GM18868 (cell line): Measurements from ENCODE around the gene WIPF1.

ENCODE experiments used
- ATAC-seq: cut with Tn5 transposase; IDR thresholded peaks from one replicate; pipeline ENCODE4 v1.9.1; 2021; ENCODE audit warnings: mild to moderate bottlenecking, moderate library complexity; ENCODE audit not compliant: unreplicated experiment

WIPF1 gene, protein sequence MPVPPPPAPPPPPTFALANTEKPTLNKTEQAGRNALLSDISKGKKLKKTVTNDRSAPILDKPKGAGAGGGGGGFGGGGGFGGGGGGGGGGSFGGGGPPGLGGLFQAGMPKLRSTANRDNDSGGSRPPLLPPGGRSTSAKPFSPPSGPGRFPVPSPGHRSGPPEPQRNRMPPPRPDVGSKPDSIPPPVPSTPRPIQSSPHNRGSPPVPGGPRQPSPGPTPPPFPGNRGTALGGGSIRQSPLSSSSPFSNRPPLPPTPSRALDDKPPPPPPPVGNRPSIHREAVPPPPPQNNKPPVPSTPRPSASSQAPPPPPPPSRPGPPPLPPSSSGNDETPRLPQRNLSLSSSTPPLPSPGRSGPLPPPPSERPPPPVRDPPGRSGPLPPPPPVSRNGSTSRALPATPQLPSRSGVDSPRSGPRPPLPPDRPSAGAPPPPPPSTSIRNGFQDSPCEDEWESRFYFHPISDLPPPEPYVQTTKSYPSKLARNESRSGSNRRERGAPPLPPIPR

DNA sequence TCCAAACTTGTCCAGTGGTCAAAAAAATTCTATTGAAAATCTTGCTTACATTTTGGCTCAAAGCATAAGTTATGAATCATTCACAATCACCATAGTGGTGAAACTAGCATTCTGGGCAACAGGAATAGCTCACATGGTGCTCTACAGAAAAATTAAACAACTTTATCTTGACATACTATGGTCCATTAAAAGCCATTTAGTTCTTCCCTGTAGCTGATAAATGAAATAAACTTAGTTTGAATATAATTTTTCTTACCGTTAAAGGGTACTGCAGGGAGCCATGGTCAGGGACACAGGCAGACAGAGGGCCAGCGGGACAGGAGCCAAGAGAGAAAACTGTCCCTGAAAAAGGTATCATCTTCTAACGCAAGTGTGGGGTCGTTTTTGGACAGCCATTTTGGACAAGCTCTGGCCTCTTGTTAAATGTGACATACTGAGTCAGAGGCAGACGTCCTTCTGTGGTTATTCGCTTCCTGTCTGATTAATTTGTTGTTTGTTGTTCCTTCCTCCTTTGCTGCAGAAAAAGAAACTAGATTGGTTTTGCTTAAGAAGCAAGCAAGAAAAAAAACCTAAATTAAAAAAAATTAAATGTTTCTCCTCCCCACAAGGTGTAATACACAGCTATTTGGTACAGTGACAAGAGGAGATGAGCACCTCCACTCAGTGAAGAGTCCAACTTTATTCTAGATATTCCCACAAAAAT is at the start of gene WIPF1:
Gene WIPF1, minus strand, starts transcription at position 460 of the 703 bp plus-strand sequence. CDS start 12,231 bp downstream, outside the sequence.
- peak; percentile 43 for ATAC-seq

DNA sequence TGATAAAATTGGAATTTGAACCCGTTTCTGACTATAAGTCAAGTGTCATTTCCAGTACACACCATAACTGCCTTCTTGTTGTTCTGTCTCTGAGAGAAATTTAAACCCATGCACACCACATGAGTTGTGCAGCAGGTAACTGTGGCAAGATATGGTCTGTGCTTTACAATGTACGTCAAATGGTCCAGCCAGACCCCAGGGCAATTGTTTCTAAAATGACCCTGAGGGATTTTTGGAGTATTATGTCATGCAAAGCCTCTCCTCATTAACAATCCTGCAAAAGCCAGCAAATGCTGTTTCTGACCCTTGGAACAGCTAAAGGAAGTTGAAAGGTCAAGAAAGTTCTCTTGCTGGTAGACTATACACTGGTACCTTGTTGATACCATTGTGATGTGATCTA is 47.7 kb upstream of the WIPF1 start:
- no peak for ATAC-seq

DNA sequence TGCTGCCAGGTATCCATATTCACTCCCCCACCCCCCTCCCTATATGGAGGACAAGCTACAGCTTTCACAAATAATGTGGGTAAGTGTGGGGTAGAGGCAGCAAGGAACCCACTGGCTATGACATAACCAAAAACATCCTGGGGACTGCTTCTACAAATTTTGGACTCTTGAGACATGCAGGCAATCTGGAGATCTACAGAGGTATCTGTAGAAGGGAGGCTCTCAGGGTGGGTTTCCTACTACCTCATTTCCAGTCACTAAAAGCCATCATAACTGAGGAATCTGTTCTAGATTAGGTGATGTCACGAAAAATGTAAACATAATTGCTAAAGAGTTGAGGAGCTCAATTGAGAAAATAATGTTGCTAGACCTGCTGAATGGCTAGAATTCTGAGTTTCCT is 46.8 kb upstream of the WIPF1 start:
- ATAC-seq: no peak

DNA sequence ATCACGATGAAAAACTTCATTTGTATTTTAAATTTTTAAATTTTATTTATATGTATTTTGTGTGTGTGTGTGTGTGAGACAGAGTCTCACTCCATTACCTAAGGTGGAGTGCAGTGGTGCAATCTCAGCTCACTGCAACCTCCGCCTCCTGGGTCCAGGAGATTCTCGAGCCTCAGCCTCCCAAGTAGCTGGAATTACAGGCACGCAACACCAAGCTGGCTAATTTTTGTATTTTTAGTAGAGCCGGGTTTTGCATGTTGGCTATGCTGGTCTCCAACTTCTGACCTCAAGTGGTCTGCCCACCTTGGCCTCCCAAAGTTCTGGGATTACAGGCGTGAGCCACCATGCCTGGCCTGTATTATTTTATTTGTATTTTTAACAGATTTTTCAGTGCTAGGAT is 45.8 kb upstream of the WIPF1 start:
- ATAC-seq: no peak

DNA sequence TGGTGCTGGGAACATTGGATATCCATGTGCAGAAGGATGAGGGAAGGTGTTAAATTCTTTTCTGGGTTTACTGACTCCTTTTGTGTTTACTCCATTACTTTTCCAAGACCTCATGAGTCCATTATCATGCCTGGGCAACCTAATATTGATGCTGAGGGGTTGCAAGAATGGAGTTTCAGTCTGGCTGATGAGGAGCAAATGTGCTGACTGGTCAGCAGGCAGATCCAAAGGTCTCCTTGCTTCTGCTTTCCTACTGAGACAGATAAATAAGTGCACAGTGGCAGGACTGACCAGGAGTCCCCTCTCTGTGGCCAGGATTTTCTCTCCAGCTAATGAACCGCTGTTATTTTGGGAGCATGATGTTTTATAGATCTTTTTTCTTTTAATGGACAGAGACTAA is 43.6 kb upstream of the WIPF1 start:
- no peak for ATAC-seq

DNA sequence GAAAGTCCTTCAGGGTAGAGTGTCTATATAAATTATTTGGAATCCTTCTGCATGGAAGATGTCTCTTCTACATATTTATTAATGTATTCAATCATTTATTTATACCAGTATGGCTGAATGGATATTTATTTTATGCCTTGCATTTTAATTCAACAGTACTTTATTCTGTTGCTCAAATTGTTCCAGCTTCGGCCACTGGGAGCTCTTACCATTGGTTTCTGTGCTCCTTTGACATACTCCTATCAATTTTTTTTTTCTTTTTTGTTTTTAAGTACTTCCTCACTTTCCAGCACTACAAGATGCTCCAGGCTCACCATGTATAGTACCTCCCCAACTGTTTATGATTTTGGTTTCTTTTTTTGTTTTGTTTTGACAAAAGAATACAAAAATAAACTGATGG is 39.4 kb upstream of the WIPF1 start:
- ATAC-seq: no peak

DNA sequence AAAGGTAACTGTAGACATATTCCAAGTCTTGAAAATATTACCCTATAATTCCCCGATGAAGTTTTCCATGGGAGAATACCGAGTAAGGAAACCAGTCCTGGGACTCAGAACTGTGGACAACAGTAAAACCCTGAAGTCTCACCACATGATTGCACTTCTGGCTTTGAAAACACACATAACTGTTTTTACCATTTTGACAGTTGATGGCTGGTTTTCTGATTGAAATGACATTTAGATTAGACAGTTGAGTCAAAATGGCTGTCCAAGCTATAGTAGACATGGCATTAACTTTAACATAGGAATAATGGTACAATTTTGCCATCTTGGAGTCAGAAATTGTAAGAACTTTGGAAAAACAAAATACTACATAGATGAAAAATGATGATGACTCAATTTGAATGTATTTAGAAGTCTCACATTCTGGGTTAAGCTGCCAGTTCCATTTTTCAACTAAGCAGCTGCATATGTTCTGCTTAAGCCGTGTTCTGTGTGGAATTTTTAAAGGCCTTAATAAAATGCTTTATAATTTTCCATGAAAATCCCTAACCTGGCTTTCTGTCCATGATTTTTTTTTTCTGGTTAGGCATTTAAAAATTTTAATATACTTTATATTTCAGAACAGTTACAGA is 38.3 kb upstream of the WIPF1 start:
- no peak for ATAC-seq

DNA sequence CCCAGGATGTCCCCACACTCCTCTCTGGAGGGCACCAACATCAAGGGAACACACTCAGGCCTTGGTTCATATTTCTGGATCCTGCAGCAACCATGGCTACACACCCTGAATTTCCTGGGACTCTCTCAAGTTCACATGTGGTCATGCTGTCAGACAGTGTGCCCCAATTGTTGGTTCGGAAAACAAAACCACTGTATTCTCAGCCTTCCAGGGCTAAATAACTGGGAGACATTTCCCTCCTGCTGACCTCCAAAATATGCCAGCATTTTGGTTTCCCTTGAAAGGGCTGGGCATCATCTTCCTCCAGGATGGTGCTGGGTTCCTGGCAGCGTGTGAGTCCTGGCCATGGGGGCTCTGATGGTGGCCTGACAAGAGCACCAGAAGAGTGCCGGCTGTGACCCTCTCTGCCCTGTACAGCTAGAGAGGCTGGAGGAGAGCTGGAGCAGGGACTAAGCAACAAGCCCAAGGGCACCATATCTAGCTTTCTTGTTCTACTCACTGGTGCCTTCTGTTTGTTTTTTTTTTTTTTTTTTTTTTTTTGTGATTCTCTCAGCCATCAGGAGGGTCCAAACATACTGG is 37.5 kb upstream of the WIPF1 start:
- ATAC-seq: no peak

DNA sequence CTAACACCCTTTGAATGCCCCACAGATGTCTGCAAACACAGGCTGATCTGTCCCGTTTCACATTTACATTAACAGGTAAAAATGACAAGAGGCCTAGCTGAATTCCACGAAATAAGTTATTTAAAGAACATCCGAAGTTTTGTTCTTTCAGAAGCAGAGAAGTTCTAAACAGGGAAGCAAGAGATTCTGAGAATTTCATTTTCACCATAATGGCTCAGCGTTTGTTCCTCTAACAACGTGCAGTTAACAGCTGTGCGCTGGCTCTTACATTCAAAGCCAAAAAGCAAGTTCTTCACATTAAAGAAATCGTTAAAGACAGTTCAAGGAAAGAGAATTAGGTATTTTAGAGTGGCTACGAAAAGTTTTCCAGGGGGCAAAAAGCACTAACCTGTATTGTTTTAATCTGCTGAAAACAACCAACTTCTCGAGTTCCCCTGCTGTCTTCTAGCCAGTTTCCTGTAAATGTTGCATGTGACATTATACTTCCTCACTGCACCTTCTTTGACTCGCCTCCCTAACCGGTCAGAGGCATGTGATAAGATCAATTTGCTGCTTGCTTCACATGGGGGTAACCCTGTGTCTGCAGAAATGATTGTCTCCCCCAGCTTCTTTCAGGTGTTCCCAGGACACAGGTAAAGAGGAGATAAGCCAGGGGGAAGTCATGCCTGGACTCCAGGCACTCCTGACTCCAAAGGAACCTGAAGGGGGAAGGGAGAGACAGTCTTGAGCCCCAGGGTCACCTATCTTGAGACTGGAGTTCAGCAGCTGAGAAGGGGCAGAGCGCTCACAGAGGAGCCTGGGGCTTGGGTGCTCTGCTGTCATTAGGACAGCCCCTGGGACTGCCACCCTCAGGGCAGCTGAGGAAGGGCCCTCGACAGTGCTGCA is 36.8 kb upstream of the WIPF1 start:
- peak; percentile 75 for ATAC-seq

DNA sequence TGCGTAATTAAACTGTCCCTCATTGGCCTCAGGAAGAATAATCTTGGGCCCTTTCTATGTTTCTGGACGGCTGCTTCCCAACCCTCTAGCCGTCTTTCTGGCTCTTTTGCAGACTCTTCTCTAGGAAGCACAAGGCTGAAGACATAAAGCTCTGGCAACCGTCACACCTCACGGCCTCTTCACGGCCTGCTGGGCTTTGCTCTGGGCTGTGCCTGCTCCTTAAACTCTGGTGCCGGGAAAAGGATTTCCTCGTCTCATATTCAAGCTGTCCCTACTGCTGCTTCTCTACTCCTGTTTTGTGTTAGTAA is 36.0 kb upstream of the WIPF1 start:
- peak; percentile 23 for ATAC-seq

DNA sequence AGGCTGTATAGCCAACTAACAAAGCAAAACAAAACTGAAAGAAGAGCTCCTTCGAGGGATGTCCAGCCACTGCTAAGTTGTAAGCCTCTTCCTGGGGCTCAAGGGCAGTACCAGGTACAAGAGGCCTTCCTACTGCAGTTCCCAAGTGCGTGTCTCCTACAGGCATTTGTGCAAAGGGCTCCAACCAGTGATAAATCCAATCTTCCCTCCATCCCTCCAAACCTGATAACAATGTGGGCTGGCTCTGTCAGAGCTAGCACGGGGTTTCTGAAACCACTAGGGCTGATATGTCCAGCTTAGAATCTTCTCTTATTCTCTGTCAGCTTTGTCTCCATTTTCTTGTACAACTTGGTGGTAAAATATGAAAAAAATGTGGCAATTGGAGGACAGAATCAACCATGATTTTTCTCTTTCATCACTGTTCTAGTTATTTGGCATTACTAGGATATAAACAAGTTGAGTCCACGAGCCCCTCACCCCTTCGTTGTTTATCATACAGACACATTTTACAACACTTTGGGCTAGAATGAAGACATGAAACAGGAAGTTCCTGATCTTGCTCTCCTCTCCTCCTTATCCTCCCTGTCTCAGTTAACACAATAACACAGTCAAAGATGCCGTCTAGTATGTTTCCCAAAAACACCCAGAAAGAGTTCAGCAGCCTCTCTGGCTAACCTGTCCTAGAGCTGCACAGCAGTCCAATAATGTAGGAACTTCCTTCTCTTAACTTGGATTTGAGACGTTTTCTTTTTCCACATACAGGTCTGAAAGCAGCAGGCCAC is 35.4 kb upstream of the WIPF1 start:
- ATAC-seq: no peak

DNA sequence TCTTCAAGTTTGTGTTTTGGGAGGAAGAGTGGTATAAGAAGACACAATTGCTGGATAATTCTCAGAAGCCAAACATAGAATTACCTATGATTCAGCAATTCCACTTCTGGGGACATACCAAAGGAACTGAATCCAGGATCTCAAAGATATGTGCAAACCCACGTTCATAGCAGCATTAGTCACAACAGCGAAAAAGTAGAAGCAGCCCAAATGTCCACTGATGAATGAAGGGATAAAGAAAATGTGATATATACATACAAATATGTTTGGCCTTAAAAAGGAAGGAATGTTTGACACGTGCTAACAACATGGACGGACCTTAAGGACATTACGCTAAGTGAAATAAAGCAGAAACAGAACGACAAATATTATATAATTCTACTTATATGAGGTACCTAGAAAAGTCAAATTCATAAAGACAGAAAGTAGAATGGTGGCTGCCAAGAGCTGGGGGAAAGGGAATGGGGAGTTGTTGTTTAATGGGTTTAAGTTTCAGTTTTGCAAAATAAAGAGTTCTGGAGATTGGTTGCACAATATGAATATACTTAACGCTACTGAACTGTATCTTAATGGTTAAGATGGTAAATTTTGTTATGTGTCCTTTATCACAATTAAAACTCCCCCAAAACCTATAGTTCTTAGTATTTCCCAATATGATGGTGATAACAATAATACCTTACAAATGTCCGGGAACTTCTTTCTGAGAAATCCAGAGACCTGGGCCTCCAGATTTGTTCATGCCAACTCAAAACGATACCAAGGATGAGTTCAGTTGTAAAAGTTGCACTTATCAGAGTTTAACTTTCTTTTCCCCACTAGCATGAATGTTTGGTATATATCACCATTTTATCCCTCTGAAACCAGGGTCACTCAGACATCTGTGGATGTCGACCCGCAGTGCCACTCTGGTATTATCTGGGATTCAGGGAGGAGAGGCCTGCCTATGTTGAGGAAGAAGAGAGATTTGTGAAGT is 33.7 kb upstream of the WIPF1 start:
- no peak for ATAC-seq

DNA sequence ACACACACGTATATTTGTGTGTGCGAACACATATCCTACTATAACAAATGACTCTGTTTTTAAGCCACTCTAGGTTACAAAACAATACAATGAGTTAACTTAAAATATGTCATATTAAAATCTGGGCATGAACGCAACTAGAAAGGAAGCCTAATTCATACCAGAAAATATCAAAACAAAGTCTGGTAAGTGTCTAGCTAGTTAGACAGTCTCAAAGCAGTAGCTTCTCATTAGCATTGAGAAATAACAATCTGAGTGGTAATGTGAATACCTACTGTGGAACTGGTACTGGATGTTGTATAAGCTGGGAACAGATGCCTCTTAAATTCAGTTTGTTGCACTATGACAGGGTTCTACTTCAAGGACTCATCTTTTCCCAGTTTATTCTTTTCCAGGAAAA is 32.5 kb upstream of the WIPF1 start:
- ATAC-seq: no peak

DNA sequence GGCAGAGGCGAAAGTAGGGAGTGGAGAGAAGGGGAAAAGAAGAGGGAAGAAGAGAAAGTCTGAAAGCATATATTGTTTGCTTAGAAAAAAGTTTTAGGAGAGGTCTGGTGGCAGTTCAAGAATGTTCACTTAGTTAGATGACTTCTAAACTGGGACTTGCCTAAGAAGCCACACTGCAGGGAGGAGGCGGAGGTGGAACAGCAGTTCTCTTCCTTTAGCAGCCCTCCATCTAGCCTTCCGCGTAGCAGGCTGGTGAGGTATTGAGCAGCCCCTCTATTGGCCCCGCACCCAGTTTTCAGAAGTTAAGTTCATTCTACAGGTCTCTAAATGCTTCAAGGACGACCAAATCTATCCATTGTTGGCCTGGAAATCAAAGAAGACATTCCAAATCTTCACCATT is 31.9 kb upstream of the WIPF1 start:
- ATAC-seq: no peak

DNA sequence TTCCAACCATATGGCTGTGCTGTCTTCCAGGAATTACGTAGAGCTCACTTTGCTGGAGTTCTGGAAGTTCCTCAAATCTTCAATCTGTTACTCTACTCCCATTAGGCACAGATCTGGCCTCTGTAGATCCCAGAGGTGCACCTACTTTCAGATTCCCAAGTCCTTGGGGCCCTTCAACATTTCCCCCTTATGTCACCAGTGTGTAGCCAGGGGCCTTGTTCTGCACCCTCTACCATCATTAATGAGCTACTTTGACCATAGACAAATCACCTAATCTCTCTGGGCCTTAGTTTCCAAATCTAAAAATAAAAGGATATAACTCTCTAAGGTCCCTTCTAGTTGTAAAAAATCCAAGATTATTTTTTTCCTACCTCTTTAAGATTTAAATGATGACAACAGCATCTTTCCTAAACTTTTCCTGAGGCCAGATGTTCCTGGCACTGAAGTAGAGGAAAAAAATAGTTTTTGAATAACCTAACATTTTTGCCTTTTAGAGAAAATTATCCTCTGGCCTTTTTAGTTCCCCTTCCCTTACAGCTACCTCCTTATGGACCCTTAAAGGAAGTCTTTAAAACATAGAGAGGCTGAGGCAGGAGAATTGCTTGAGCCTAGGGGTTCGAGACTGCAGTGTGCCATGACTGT is 31.0 kb upstream of the WIPF1 start:
- ATAC-seq: no peak

DNA sequence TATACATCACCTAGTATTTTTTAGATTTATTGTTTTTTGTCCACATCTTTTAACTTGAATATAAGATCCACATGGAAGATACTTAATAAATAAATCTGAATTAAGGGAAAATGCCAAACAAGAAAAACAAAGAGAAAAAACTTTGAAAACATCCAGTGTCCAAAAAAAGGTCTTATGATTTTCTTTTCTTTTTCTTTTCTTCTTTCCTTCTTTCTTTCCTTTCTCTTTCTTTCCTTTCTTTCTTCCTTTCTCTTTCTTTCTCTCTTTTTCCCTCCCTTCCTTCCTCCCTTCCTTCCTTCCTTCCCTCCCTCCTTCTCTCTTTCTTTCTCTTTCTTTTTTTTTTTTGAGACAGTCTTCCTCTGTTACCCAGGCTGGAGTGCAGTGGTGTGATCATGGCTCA is 29.6 kb upstream of the WIPF1 start:
- no peak for ATAC-seq

DNA sequence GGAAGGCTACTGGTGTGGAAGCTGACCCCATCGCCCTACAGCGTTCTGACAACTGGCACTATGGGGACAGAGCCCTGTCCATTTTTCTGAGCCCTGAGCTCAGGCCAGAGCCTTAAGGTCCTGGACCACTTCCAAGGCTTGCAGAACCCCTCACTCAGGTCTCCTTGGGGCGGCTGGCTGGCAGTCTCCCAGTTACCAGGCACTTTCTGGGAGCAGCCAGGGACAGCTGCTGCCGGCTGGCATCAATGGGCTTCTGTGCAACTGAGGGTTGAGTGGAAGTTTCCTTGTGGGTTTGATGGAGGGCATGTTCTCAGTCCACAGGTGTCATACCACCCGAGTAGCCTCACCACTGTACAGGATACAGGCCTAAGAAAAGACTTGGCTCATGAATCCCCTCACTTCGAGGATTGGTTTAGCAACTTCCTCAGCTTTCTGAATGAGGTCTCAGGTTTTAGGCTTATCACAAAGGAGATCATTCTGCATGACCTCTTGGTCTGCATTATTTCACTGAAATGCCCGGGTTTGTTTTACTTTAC is 27.4 kb upstream of the WIPF1 start:
- ATAC-seq: no peak

DNA sequence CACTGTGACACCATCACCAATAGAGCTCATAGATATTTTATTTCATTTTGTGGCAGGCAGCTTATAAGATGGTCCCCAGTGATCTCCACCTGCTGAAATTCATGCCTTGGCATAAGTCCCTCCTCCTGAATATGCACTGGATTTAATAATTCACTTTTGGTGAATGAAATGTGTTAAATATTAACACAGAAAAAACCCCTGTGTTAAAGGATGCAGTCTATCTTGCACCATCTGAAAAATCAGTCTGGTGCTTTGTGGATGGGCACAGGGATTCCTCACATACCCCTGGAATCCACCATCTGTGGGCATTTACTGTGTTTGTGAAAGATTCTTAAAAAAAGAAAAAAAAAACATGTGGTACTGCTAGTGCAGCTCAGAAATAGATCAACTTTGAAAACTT is 26.1 kb upstream of the WIPF1 start:
- no peak for ATAC-seq
